HG02678 (cell line): ENCODE results near the gene CCDC78.

ENCODE experiments used
- ATAC-seq: cut with Tn5 transposase; IDR thresholded peaks from one replicate; pipeline ENCODE4 v1.9.1; 2021; ENCODE audit warnings: mild to moderate bottlenecking, moderate library complexity; ENCODE audit not compliant: unreplicated experiment

The CCDC78 gene

DNA sequence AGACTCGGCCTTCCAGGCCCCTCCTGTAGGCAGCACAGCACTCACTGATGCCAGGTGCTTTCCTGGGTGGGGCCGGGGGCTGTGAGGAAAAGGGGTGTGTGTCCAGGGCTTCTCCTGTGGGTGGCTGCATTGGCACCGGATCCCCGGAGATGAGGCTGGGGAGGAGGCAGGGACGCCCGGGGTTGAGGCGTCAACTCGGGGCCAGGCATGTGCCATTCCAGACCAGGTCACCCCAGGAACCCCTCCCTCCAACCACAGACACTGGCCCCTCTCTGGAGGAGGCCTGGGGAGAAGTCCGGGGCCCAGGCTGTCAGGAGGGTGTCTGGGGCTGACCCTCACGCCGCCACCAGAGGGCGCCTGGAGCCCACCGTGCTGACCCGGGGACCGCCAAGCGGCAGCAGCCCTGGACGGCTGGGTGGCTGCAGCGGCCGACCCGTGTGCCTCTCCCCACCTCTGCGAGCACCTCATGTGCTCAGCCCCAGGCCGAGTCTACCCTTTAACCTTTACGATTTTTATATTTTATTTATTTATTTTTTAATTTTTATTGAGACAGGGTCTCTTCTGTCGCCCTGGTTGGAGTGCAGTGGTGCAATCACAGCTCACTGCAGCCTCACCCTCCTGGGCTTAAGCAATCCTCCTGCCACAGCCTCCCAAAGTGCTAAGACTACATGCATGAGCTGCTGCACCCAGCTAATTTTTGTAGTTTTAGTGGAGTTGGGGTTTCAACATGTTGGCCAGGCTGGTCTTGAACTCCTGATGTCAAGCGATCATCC is 14.5 kb downstream of the CCDC78 start:
- no peak for ATAC-seq

- ATAC-seq = no peak
Observed at GRCh38 chr16:711084-711483, 15.2 kb downstream of the CCDC78 start.

DNA sequence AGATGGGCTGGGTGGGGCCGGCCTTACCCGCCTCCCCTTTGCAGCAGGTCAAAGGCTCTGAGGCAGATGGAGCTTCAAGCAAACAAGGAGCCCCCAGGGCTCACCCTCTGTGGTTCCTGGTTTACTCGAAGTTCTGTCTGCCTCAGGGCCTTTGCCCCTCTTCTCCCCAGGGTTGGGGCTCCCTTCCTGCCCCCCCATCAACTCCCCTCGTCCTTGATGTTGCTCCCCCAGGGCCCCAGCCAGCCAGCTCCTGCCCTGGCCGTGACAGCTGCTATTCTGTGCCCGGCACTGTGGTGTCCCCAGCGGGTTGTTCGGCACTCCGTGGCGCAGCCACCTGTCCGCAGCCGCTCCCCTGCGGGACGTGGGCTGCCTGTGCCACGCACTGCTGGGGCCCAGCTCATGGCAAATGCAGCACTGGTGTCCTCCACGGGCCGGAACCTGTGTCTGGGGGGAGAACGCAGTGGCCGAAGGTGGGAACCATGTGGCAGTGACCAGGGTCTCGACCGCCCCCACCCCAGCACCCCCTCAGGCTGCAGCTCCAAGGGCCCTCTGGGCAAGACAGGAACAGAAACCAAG is 15.7 kb downstream of the CCDC78 start:
- ATAC-seq = no peak

DNA sequence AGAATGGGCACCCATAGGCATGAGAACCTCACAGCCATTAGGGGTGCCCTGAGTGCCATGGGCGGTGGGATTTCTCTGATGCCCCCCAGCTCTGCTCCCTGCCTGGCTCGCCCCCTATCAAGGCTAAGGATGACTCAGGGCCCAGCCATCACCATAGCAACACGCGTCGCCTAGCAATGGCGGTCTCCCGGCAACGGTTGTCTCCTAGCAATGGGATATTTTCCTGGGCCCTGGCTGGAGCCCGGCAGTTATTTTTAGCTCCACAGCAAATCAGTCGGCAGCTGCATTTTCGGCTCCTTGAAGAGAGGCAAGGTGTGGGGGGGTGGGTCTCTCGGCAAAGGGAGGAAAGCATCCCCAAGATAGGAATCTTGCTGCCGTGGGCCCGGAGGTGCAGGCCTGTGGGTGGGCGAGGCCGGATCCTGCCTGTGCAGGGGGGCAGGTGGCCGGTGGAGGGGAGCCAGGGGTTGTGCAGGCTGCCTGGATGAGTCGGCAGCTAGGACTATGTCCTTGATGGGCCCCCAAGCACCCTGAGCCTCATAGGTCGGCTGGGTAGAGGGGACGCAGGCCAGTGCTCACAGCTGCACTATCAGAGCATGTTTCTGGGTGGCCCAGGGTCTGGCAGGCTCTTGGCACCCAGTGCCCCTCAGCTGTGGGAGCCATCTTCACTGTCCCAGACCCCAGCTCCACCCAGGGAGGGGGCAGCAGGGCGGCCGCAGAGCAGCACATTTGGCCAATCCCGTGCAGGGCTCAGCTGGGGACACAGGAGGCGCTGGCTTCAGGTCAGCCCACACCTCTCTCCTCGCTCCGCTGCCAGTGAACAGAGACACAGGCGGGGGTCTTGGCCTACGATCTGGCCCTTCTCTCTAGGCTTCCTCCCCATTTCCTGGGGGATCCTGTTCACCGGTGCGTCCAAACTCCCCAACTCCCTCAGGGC is 16.4 kb downstream of the CCDC78 start:
- ATAC-seq = no peak

DNA sequence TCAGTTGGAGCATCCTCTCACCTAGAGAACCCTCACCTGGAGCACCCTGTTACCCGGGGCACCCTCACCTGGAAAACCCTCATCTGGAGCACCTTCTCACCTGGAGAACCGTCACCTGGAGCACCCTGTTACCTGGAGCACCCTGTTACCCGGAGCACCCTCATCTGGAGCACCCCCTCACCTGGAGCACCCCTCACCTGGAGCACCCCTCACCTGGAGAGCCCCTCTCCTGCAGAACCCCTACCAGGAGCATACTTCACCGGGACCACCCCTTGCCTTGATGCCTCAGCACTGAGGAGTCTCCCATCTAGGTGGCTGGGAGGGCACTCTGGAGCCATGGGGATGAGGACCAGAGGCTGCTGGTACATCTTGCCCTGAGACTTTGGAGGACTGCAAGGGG is 17.3 kb downstream of the CCDC78 start:
- no peak for ATAC-seq

DNA sequence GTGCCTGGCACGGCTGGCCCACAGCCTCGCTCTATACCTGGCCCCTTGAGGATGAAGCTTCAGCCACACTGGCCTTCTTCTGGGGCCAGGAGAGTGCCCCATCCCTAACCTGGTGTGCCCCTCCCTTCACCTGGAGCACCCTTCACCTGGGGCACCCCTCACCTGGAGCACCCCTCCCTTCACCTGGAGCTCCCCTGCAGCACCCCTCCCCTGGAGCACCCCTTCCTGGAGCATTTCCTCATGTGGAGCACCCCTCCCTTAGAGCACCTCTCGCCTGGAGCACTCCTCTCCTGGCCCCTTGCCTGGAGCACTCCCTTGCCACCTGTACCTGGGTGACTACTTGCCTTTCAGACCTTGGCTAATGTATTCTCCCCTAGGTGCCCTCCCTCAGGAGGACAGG is 18.2 kb downstream of the CCDC78 start:
- no peak for ATAC-seq

- no peak for ATAC-seq
Observed at GRCh38 chr16:707062-707538, 19.1 kb downstream of the CCDC78 start.

DNA sequence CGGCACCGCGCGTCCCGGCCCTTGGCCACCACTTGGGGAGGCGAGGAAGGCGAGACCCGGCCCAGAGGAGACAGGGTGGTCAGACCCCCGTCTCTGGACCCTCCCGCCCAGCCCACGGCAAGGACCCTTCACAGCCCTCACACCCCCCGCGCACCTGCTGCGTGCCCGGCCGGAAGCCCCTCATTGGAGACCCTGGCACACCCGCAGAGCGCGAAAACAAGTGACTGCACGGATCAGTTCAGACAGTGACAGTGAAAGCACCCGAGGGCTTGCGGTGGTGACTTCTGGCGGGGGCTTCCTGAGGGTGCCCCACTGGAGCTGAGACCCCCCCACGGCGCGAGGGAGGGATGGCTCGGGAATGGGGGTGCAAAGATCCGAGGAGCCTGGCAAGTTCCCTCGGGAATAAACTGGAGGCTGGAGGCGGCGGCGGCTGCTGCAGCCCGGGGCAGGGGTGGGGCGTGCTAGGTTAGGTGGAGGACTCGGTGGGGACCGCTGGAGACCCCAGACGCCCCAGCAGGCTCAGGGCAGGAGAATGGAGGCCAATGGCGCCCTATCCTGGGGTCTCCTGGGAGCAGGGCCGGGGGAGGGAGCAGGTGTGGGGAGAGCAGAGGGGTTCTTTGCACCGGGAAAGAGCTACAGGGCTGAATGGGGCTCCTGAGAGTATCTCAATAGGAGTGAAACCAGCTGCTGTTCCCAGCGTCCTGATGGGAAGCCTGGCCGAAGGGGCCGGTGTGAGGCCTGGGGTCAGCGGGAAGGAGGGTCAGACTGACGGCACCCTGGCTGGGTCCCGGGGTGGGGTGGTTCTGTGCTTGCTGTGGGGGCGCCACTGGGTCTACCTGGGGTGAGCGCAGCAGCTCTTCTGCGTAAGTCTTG is 19.8 kb downstream of the CCDC78 start:
- ATAC-seq = no peak

- no peak for ATAC-seq
Observed at GRCh38 chr16:705431-706188, 20.6 kb downstream of the CCDC78 start, which contains the start of gene FBXL16. Gene FBXL16, minus strand, starts transcription at chr16:705801. Its CDS starts 8,396 bp downstream, at chr16:697405.

DNA sequence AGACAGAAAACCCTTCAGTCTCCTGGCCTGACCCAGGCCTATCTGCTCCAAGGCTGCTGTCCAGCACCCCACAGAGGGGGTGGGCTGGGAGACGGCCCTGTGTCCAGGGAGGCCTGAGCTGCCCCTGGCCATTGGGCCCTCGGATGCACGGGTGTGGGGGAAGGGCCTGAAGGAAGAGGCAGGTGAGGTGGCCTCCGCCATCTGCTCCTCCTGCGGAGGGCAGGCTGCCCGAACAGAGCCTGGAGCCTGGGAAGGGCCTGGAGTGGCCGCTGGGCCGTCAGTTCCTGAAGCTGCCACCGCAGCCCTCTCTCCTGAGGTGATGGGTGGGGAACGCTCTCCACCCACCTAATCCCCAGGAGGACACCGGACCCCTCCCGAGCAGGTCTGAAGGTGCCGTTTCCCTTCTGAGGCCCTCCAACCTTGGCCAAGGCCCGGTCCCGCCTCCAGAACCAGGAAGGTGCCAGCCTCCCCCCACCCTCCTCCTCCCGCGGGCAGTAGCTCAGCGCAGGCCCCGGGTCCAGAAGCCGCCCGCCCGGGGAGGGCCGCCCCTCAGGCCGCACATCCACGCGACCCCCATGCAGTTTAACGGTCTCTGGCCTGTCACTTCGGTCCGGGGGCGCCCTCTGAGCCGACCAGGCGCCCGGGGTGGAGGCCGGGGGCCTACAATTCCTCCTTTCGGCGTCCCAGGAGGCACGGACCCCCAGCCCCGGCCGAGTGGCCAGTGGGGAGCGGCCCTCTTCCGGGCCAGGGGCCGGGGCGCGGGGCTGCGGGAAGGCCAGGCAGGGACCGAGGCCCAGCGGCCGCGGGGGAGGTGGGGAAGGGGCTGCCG is 21.5 kb downstream of the CCDC78 start:
- no peak for ATAC-seq

GRCh38 chr16:704047-704446 is 22.2 kb downstream of the CCDC78 start:
- no peak for ATAC-seq

DNA sequence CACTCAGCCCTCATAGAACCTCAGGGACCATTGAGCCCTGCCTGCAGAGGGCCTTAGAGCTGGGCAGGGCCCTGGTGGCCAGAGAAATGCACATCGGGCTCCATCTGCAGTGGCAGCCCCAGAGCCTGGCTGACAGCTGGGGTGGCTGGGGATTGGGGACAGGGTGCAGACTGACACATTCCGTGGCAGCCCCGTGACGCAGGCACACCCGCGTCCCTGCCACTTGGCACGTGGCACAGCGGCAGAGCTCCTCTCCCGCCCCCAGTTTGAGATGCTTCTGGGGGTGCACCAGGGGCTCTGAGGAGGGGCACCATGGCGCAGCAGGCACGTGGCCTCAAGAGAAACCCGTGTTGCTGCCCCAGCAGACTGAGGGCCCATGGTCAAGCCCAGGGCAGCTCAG is 22.8 kb downstream of the CCDC78 start:
- no peak for ATAC-seq

GRCh38 chr16:702341-702740 is 23.9 kb downstream of the CCDC78 start:
- no peak for ATAC-seq

DNA sequence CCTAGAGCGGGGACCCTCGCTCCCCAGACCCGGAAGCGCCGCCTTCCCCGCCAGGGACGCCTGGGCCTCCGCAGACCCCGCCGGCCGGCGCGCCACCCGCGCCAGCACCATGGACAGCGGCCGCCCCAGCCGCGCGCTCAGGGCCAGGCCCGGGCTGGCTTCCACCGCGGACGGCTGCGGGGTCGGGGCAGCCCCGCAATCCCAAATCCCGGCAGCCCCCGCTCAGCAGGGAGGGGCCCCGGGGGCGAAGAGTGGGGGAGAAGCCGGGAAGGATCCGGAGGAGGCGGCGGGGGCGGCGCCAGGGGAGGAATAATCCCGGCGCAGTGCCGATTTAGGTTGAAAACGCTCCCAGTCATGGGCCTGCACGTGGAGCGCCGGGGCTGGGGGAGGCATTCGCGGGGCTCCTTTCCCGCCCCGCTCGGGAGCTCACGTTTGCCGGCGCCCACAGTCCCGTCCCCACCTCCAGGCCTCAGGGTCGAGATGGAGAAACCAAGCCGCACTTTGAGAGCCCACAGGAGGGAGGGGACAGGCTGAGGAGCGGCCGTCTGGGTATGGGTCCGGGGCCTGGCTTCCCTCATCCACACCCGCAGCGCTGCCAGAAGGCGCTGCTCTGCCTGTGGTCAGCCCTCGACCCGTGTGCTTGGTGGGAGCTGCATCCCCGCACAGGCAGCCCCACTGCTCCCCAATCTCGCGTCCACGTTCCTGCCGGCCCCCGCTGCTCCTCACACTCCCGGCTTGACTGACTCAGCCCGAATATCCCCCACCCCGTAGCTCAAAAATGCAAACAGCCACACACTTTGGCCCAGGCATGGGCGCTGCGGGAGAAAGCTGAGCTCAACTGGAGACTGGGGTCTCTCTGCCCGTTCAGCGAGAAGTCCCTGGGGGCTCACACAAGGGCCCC is 25.3 kb downstream of the CCDC78 start:
- no peak for ATAC-seq

GRCh38 chr16:698911-699671 is 27.2 kb downstream of the CCDC78 start:
- ATAC-seq = no peak

DNA sequence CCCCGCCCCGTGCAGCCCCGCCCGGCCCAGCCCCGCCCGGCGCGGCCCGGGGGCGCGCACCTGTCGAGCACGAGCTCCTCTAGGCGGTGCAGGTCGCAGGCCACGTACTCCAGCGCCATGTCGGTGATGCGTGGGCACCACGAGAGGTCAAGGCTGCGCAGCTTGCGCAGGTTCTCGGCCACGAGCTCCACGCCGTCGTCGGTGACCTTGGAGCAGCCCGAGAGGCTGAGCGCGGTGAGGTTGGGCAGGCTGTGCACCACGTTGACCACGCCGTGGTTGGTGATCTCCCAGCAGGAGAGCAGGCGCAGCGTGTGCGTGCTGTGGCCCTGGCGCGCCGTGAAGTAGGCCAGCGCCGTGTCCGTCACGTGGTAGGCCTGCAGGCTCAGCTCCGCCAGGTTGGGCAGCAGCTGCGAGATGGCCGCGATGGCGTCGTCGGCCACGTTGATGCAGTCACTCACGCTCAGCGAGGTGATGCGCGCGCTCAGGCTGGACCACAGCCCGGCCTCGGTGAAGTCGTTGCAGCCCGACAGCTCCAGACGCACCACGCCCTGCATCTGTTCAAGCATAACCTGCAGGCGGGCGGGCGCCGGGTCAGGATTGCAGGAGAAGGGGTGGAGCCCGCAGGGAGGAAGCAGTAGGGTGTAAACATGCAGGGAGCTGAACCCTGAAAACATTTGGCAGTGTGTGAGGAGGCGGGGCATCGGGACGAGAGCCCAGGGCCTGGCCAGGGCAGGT is 30.7 kb downstream of the CCDC78 start:
- ATAC-seq = no peak
